Muscle of leg (tissue), 11 donors: Measurements from ENCODE around the gene NOSTRIN. TPM values are rescaled to one million over a fixed set of nuclear protein-coding genes. Genes with fewer than 3 reads are reported as not detected.
A peak's percentile ranks its signal among the peaks of the same experiment; 100 is the strongest.

Source experiments
- DNase-seq: peaks from one replicate; pipeline ENCODE4 v3.0.0; 2013
- H3K27ac ChIP-seq: one replicate; pipeline ENCODE4 v1.5.1; 2013; ENCODE audit warnings: mild to moderate bottlenecking, low read length, control low read depth
- H3K27me3 ChIP-seq: one replicate; pipeline ENCODE4 v1.6.1; 2013; ENCODE audit warnings: low read length; ENCODE audit not compliant: control insufficient read depth, insufficient read depth
- H3K36me3 ChIP-seq: one replicate; pipeline ENCODE4 v1.6.1; 2013; ENCODE audit warnings: low read length; ENCODE audit not compliant: control insufficient read depth, insufficient read depth
- H3K4me1 ChIP-seq: one replicate; pipeline ENCODE4 v1.6.1; 2013; ENCODE audit warnings: low read length; ENCODE audit not compliant: control insufficient read depth, insufficient read depth
- H3K4me3 ChIP-seq: one replicate; pipeline ENCODE4 v1.5.1; 2013; ENCODE audit warnings: low read length, control low read depth
- H3K9me3 ChIP-seq: replicated peaks from 2 replicates; pipeline ENCODE4 v1.6.1; 2013; ENCODE audit warnings: low read depth, low read length; ENCODE audit not compliant: control insufficient read depth
- WGBS: methylation state at CpG from one replicate; pipeline ENCODE4 v1.1.5; 2013; ENCODE audit warnings: missing lambda C conversion rate; ENCODE audit not compliant: insufficient coverage; 5-methylcytosine and 5-hydroxymethylcytosine counted together
- polyA plus RNA-seq, 8 donors: library from polyadenylated mRNA; unstranded; fragments of 120-200 nt; gene quantifications; one replicate each; pipeline versions ENCODE4 v1.2.1 to v1.2.3, GENCODE V29; 2013; ENCODE audit warnings: inconsistent platforms in 1 of 8, low replicate concordance in 1 of 8; ENCODE audit not compliant: insufficient read length in 8 of 8, insufficient read depth in 1 of 8
- total RNA-seq: library from RNA; stranded (reverse); fragments of 120-200 nt; gene quantifications from one replicate; pipeline ENCODE4 v1.2.4, GENCODE V29; 2013

Gene NOSTRIN
- total and polyA plus RNA-seq, 9 donors, result 7.7 to 15.1 (median 10.2) TPM

- DNase-seq, result no peak
- Histone ChIP-seq H3K27ac (no peak overlapping the region), H3K4me1 (peaks cover 7% of the 10 kb centered on the region)
Measured at GRCh38 chr2:168798888-168799410, 3.5 kb upstream of the NOSTRIN start.

DNA sequence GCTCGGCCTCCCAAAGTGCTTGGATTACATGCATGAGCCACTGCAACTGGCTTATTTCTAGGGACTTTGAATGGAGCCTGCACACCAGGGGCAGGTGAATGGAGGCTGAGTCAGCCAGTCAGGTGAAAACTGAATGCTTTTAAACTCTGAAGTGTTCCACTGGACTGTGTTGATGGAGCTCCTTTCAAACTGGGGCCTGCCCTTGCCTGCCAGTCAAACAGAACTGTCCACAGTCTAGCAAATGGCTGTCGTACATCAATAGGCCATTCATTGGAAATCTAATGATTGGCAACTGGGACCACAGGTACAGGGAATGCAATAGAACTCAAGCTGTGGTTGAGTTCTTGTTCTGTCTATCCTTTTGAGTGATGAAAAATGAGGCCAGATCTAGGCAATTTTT is 966 bp upstream of the NOSTRIN start:
- WGBS, result 83% methylated on average over 1 of the region's 2 CpGs
- no peaks in the 10 kb centered on the region for H3K9me3 ChIP-seq
- no peaks in the 10 kb centered on the region for H3K36me3 ChIP-seq
- H3K27ac ChIP-seq, result no peak overlapping the region
- H3K4me1 ChIP-seq, result peaks cover 7% of the 10 kb centered on the region
- no peak overlapping the region for H3K4me3 ChIP-seq
- DNase-seq, result no peak
- H3K27me3 ChIP-seq, result no peaks in the 10 kb centered on the region

More at GRCh38 chr2:168798888-168799410, 3.5 kb upstream of the NOSTRIN start:
- no peak overlapping the region for H3K4me3 ChIP-seq
- H3K27me3 ChIP-seq, result no peaks in the 10 kb centered on the region
- no peaks in the 10 kb centered on the region for H3K9me3 ChIP-seq
- WGBS, result 89% methylated on average over 1 of the region's 1 CpG
- no peaks in the 10 kb centered on the region for H3K36me3 ChIP-seq

GRCh38 chr2:168802859-168803725 is 655 bp downstream of the NOSTRIN start:
- H3K4me1 ChIP-seq, result peaks cover 7% of the 10 kb centered on the region
- H3K9me3 ChIP-seq, result no peaks in the 10 kb centered on the region
- peak overlapping the region; percentile 19 for H3K4me3 ChIP-seq
- WGBS, result 67% methylated on average over 2 of the region's 5 CpGs
- H3K27me3 ChIP-seq, result no peaks in the 10 kb centered on the region
- H3K27ac ChIP-seq, result peak overlapping the region; percentile 74
- no peak for DNase-seq
- H3K36me3 ChIP-seq, result no peaks in the 10 kb centered on the region

DNA sequence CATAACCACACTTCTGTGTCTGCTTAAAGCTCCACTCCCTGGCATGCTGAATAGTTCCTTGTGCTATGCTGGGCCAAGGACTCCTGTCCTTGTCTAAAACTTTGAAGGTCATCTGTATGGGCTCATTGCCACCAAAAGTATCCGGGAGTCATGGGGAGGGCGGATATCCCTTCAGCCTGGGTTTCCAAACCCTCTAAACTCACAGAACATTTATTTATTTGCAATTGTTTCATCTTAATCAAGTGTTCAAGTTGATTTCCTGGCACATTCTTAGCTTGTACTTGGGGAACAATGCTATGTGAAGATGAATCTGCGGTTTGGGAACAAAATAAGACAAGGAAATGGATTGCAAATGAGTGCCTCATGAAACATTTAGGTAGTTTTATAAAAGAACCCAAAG is 1.8 kb downstream of the NOSTRIN start:
- peaks cover 3% of the 10 kb centered on the region for H3K4me1 ChIP-seq

GRCh38 chr2:168805615-168806014 is 3.2 kb downstream of the NOSTRIN start:
- Histone ChIP-seq H3K27me3 (no peaks in the 10 kb centered on the region), H3K4me1 (peaks cover 3% of the 10 kb centered on the region), H3K27ac (no peak overlapping the region), H3K36me3 (no peaks in the 10 kb centered on the region), H3K4me3 (no peak overlapping the region), H3K9me3 (no peaks in the 10 kb centered on the region)
- 92% methylated on average over 7 of the region's 7 CpGs for WGBS
- no peak for DNase-seq

More for the DNA sequence above, 1.8 kb downstream of the NOSTRIN start:
- Histone ChIP-seq H3K36me3 (no peaks in the 10 kb centered on the region), H3K27me3 (no peaks in the 10 kb centered on the region), H3K4me3 (no peak overlapping the region), H3K27ac (peak overlapping the region; percentile 35), H3K9me3 (no peaks in the 10 kb centered on the region)
- DNase-seq, result peak; percentile 11
- no CpG with 5 or more reads among the region's 3 CpGs for WGBS

DNA sequence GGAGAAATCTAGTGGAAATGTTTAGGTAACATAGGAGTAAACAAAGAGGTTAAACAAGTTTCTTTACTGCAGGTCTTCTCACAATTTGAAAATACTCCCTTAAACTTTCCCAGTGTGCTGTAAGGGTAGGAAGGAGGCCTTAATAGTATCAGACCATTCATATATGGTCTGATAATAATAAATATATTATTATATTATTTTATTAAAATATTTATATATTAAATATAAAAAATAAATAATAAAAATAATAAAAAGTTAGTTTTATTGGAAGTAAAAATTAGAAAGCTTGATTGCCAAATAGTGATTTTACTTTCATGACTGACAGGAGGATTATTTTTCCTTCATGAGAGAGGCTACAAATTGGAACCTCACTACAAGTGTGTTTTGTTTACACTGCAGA is 7.1 kb downstream of the NOSTRIN start:
- peaks cover 3% of the 10 kb centered on the region for H3K4me1 ChIP-seq
- H3K27ac ChIP-seq, result no peak overlapping the region
- H3K27me3 ChIP-seq, result no peaks in the 10 kb centered on the region
- H3K36me3 ChIP-seq, result no peaks in the 10 kb centered on the region
- H3K9me3 ChIP-seq, result no peaks in the 10 kb centered on the region
- H3K4me3 ChIP-seq, result no peak overlapping the region
- no peak for DNase-seq

DNA sequence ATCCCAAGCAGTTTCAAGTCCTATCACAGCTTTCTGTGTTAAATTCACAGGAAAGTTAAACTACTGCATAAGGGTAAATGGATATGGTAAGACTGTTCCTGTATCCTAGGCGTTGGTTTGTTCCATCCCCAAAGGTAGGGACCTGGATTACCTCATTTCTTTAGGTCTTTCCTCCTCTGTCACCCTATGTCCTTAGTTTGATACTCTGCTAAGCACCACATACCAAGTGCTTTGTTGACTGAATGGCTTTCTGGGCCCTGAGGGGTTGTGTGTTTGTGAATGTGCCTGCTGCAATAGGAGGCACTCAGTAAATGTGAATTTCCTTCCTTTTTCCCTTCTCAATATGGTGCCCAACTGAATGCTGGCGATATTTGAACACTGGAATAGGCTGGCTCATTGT is 7.8 kb downstream of the NOSTRIN start:
- no peaks in the 10 kb centered on the region for H3K9me3 ChIP-seq
- no peaks in the 10 kb centered on the region for H3K27me3 ChIP-seq
- no peak overlapping the region for H3K27ac ChIP-seq
- H3K4me1 ChIP-seq, result peaks cover 3% of the 10 kb centered on the region
- DNase-seq, result no peak
- no CpG with 5 or more reads among the region's 2 CpGs for WGBS
- no peaks in the 10 kb centered on the region for H3K36me3 ChIP-seq
- H3K4me3 ChIP-seq, result no peak overlapping the region

- no peak overlapping the region for H3K27ac ChIP-seq
- no peaks in the 10 kb centered on the region for H3K4me1 ChIP-seq
- no peak overlapping the region for H3K4me3 ChIP-seq
- no peaks in the 10 kb centered on the region for H3K27me3 ChIP-seq
- H3K9me3 ChIP-seq, result no peaks in the 10 kb centered on the region
- H3K36me3 ChIP-seq, result no peaks in the 10 kb centered on the region
- WGBS, result no CpG with 5 or more reads among the region's 3 CpGs
- no peak for DNase-seq
Measured at GRCh38 chr2:168811696-168812095, 9.3 kb downstream of the NOSTRIN start.

DNA sequence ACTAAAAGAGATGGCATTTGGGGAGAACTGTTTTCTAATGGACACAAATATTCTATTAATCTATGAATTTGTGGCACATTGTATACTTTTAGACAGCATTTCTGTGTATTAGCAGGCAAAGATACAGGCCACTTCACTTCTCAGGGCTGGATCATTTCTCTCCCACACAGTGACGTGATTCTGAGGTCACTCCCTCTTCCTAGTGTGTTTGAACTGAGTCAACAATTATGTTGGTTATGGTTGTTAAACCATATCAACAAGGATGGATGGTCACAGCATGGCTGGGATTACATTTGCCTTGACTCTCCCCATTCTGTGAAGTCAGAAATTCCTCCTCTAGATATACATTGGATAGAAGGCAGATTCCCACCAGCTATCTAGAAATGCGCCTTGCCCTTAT is 11.6 kb downstream of the NOSTRIN start:
- no peak overlapping the region for H3K4me3 ChIP-seq
- peaks cover 2% of the 10 kb centered on the region for H3K4me1 ChIP-seq
- no peaks in the 10 kb centered on the region for H3K27me3 ChIP-seq
- no peak overlapping the region for H3K27ac ChIP-seq
- DNase-seq, result no peak
- no CpG with 5 or more reads among the region's 2 CpGs for WGBS
- no peaks in the 10 kb centered on the region for H3K36me3 ChIP-seq
- no peaks in the 10 kb centered on the region for H3K9me3 ChIP-seq

DNA sequence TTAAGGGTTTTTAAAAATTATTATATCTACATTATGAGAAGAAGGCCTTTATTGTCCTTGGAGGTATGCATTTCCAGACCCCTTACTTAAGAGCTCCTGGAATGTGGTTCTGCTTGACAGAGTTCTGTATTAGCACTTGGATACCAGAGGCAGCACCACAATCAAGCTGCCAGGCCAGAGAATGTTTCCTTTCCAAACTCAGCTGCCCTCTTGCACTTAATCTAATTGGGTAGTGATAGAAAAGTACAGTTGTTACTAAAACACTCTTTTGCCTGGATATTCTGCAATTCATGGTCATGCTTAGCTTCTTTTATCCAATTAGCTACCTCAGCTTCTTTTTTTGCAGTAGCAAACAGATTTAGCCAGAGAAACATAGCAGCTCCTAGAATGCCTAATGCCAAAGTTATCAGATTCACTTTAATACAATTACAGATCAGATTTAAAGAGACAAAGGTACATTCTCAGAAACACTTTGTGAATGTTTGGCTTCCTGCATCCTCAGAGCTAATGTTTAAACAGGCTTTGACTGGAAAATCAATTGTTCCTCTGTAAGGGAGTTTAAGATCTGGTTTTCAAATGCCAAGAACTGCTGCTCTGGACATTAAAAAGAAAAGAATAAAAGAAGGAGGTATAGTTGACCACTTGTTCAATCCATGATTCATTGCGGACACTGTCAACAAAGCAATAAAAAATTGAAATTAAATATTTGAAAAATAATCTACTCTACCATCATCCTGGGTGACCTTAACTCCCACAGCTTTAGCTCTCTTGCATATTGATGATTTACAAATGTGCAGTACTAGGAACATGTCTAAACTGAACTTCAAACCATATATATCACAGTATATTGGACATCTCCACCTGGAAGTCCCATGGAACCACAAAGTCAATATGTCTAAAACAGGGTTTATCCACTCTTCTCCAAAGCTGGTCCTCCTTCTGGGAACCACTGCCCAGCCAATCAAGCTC is 12.8 kb downstream of the NOSTRIN start:
- H3K27me3 ChIP-seq, result no peaks in the 10 kb centered on the region
- peaks cover 4% of the 10 kb centered on the region for H3K4me1 ChIP-seq
- peak; percentile 58 for DNase-seq
- no peak overlapping the region for H3K27ac ChIP-seq
- H3K4me3 ChIP-seq, result no peak overlapping the region
- no peaks in the 10 kb centered on the region for H3K9me3 ChIP-seq
- no peaks in the 10 kb centered on the region for H3K36me3 ChIP-seq
- WGBS, result no CpG with 5 or more reads among the region's 1 CpG
